GM12892 (cell line): Measurements from ENCODE around the gene NXF1.

ENCODE experiments used
- POLR2A ChIP-seq: IDR thresholded peaks from 2 replicates; pipeline ENCODE4 v1.6.1; 2011; ENCODE audit warnings: low read depth, low read length, control low read depth
- TAF1 ChIP-seq: IDR thresholded peaks from 2 replicates; pipeline ENCODE4 v1.6.1; 2011; ENCODE audit warnings: low read depth, mild to moderate bottlenecking, control low read depth, low read length, borderline replicate concordance

GRCh38 chr11:62846177-62846576 lies 40.9 kb upstream of the NXF1 start:
- TF ChIP-seq POLR2A (no peak), TAF1 (no peak)
